GM18909 (cell line): ENCODE results near the gene CCDC152.
A peak's percentile ranks its signal among the peaks of the same experiment; 100 is the strongest.

ENCODE experiments used
- ATAC-seq: cut with Tn5 transposase; IDR thresholded peaks from one replicate; pipeline ENCODE4 v1.9.1; 2021; ENCODE audit warnings: mild to moderate bottlenecking; ENCODE audit not compliant: unreplicated experiment, poor library complexity

CCDC152 gene

GRCh38 chr5:42772265-42772993 lies 15.8 kb downstream of the CCDC152 start:
- ATAC-seq, result no peak

GRCh38 chr5:42779083-42779482 lies 22.5 kb downstream of the CCDC152 start:
- peak; percentile 67 for ATAC-seq

- no peak for ATAC-seq
Measured at GRCh38 chr5:42781584-42781983, 25.0 kb downstream of the CCDC152 start.

- ATAC-seq, result no peak
Measured at GRCh38 chr5:42784132-42784531, 27.5 kb downstream of the CCDC152 start.

DNA sequence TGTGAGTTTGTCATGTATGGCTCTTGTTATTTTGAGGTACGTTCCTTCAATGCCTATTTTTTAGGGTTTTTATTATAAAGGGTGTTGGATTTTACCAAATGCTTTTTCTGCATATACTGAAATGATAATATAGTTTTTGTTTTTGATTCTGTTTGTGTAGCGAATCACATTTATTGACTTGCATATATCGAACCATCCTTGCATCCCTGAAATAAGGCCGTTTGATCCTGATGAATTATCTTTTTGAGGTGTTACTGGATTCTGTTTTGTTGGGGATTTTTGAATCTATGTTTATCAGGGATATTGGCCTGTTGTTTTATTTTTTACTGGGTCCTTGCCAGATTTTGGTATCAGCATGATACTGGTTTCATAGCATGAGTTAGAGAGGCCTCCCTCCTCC lies 29.1 kb downstream of the CCDC152 start:
- no peak for ATAC-seq

DNA sequence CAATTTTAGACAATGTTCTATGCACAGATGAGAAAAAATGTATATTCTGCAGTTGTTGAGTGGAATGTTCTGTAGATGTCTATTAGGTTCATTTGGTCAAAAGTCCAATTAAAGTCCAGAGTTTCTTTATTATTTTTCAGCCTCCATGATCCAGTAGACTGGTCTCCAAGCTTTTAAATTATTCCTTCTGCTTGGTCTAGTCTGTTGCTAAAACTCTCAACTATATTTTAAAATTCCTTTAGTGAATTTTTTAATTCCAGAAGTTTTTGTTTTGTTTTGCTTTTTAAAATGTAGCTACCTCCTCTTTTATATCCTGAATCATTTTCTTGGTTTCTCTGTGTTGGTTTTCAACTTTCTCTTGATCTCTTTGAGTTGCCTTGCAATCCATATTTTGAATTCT lies 30.5 kb downstream of the CCDC152 start:
- no peak for ATAC-seq

DNA sequence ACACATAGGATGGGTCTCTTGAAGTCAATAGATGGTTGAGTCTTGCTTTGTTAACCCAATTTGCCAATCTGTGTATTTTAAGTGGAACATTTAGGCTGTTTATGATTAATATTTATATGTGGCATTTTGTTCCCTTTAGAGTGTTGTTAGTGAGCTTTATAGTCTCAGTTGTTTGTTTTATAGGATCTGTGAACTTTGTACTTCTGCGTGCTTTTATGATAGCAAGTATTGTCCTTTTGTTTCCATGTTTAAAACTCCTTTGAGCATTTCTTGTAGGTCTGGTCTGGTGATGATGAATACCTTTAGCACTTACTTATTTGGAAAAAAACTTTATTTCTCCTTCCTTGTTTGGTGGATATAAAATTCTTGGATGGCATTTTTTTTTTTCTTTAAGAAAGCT lies 31.2 kb downstream of the CCDC152 start:
- ATAC-seq, result no peak

DNA sequence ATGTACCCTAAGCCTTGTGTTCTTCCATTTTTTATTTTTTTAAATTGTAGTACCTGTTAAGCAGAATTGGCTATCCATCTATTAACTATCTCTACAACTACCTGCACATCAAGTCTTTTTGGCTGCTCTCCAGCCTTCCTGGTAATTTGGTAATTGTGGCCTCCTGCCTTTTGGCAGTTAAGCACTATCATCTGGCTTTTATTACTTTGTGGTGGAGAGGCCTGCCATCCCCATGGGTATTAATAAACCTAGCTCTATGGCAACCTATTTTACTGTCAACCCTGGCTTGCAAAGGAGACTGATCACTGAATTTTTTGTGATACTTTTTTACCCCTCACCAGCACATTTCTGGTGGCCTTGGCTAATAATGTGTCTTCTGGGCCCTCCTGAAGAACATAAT lies 34.5 kb downstream of the CCDC152 start:
- no peak for ATAC-seq

DNA sequence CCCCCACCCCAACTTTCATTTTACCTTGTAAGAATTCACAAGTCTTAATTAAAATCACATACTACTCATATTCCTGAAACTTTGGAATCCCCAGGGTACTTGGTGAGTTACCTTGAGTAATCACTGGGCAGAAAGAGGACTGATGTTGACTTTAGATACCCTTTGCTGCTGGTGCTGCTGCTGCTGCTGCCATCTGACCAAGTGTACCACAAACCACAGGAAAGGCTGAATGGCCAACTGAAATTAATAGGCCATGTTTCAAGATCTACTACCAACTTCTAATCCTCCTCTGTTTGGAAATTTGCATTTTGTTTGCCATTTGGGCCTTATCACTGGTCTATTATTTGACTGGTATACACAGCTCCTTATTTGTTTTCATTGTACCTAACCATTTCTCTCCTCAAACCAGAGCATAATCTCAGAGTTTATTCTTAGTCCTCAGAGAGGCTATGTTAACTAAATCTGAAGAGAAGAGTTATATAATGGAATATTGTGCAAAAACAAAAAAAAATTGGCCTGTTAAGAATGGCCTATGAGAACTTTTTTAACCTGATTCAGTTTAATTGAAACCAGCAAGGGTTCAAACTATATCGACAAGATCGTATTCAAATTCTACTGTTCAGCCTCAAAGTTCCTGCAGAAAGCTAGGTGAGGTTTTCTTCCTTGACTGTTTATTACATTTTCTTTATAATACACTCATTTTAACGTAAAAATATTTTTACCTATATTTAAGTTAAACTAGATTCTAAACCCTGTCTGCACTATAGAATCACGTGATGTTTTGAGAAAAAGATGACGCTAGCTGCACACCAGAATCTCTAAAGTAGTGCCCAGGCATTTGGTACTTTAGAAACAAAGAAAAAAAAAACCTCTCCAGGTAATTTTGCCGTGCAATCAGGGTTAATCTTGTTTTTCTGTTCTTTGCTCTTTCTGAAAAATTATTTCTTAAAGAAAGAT lies 41.9 kb downstream of the CCDC152 start:
- no peak for ATAC-seq

- ATAC-seq, result no peak
Measured at GRCh38 chr5:42799241-42799608, 42.6 kb downstream of the CCDC152 start.

DNA sequence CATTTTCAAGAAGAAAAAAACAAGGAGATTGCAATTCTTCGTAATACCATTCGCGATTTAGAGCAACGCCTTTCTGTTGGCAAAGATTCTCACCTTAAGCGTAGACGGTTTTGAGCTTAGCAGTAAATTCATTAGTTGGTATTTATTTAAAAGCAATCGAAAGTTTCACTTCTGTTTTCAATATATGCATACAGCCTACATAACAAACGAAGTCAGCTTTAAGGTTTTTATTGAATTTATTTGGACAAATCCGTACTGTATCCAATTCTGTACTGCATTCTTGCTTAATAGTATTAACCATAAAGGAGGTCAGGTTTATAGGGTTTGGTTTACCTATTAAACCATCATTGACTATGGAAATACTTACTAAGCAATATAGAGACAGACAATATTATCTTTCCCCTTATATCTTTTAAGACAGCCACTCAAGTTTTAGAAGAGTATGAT lies 43.1 kb downstream of the CCDC152 start:
- no peak for ATAC-seq

- no peak for ATAC-seq
Measured at GRCh38 chr5:42800748-42801330, 44.2 kb downstream of the CCDC152 start.

GRCh38 chr5:42801516-42802166 lies 45.0 kb downstream of the CCDC152 start:
- no peak for ATAC-seq

DNA sequence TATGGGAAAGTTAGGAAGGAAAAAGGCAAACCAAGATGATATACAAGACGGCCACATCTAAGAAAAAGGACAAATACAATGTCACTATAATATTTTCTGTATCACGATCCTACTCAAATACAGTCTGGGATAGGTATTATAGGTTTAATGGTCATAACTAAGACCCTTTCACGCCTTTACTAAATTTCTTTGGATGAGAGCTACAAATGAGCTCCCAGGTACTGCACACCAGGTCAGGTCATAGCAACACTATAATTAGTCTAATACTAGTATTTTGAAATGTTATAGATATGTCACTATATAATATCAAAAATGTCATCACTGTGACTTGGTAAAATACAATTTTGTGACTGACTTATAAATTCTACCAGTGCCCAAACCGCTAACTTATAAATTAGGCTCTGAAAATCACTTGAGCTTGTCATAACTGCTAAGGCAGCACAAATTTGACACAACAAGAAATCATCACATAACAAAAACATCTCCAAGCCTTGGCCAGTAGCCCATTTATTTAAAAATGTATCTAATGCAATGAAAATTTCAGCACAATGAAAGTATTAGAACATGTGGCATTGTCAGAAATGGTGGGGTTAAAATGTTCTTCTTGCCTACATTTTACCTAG lies 48.2 kb downstream of the CCDC152 start:
- no peak for ATAC-seq

DNA sequence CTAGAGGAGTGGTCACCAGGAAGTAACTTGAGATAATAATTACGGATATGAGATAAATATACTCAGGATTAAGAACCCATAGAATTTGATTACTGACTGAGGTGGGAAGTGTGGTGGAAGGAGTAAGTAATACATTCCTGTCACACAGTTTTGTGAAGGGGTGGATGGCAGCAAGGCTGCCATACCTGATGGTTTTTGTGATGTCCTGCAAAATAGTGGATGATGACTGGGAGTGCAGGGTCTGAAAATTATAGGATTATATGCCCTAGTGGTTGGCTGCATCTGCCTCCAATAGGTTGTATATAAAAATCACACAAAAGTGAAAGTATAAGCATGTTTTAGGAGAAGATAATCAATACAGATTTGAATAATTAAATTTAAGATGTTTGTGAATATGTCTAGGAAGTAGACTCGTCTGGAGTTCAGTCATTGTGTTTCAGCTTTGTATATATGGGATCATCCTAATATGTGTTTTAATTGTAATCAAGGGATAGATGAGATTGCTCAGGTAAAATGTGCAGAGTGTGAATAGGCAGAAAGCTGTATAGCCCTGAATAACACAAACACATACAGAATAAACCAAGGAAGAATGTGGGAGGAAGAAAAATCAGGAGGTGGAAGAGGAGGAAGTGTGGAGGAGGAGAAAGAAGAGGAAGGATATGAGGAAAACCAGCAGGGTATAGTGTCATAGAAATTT lies 49.5 kb downstream of the CCDC152 start:
- no peak for ATAC-seq

DNA sequence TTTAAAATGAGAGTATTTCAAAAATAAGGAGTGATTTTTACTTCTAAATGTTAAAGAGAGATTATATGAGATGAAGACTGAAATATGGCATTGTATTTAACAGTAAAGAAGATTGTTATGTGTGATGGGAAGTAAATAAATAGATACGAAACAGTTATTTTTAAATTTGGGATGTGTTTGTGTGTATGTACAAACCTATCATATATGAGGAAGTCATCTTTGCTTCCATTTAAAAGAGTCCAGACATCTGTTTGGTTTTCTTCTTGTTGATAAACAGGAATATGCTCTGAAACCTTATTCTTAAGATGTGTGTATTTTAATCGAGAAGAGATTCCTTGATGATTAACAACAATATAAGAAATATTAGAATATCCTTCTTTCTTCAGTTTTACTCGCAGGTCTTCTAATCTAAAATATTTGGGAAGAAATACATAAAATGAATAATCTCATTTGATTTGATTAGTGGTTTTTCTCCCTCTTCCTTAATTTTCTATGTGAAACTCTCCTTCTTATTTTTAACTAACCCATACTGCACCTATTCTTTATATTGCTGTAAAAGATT lies 50.2 kb downstream of the CCDC152 start:
- no peak for ATAC-seq

GRCh38 chr5:42807722-42808447 lies 51.3 kb downstream of the CCDC152 start:
- no peak for ATAC-seq

DNA sequence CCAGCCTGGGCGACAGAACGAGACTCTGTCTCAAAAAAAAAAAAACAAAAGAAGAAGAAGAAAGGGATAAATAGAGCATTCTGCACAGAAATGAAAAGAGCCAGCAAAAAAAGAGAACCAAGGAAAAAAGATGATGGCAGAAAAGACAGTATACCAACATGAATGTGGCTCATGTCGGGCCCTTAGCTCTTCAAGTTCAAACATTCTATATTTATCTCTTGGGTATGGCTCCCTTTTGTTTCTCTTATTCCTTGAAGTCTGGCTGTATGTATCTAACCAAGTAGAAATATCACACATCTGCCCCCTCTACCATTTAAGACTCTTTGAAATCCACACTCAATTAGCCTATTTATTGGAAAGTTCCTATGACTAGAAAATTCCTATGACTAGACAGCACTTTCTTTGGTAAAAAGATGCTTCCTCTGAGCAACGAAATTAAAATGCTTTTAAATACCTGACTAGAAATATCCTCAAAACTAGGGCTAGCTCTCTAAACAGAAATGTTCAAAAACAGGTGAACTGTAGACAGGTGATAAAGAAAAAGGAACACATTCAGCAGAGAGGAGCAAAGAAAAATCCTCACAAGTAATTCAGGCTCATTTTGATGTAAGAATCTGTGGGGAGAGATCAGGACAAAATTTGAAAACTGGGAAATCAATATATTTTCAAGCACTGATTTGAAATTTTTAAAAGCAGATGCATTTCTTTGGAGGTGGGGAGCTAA lies 52.4 kb downstream of the CCDC152 start:
- no peak for ATAC-seq
